Neuronal stem cell (in vitro differentiated cells): ENCODE measurements around the gene EGLN2.
"Not testable (repeated sequence)": the region's sequence is repeated elsewhere in the genome, so short reads cannot be mapped to it uniquely, and the experiment has no call there.

ENCODE experiments used
- DNase-seq: peaks from one replicate; pipeline ENCODE4 v3.0.0-alpha.2; 2013; ENCODE audit warnings: low spot score
- H2AFZ ChIP-seq: one replicate; pipeline ENCODE4 v1.6.1; 2013; ENCODE audit warnings: mild to moderate bottlenecking, low read length, inconsistent platforms
- H2AK5ac ChIP-seq: 2 replicates; pipeline ENCODE4 v1.6.1; 2013; ENCODE audit warnings: low read depth, mild to moderate bottlenecking, inconsistent platforms, low read length, moderate library complexity, mixed read lengths
- H2BK120ac ChIP-seq: 2 replicates; pipeline ENCODE4 v1.6.1; 2013; ENCODE audit warnings: low read depth, mild to moderate bottlenecking, inconsistent platforms, low read length, moderate library complexity, mixed read lengths
- H2BK12ac ChIP-seq: one replicate; pipeline ENCODE4 v1.6.1; 2013; ENCODE audit warnings: low read length, inconsistent platforms
- H2BK15ac ChIP-seq: 2 replicates; pipeline ENCODE4 v1.6.1; 2013; ENCODE audit warnings: mild to moderate bottlenecking, low read length, inconsistent platforms, mixed read lengths
- H2BK5ac ChIP-seq: one replicate; pipeline ENCODE4 v1.6.1; 2013; ENCODE audit warnings: inconsistent platforms, mild to moderate bottlenecking, low read length, moderate library complexity
- H3K14ac ChIP-seq: one replicate; pipeline ENCODE4 v1.6.1; 2013; ENCODE audit warnings: low read length, inconsistent platforms
- H3K18ac ChIP-seq: 2 replicates; pipeline ENCODE4 v1.6.1; 2013; ENCODE audit warnings: low read length, inconsistent platforms
- H3K23ac ChIP-seq: 2 replicates; pipeline ENCODE4 v1.6.1; 2013; ENCODE audit warnings: low read depth, mild to moderate bottlenecking, mixed read lengths, low read length, inconsistent platforms; ENCODE audit not compliant: poor library complexity
- H3K27ac ChIP-seq: replicated peaks from 3 replicates; pipeline ENCODE4 v1.5.1; 2013; ENCODE audit warnings: low read length, inconsistent platforms
- H3K27me3 ChIP-seq, 3 experiments: 2 replicates each; pipeline ENCODE4 v1.6.1; 2013; ENCODE audit warnings: low read length in 3 of 3, mild to moderate bottlenecking in 2 of 3, inconsistent platforms in 1 of 3, low read depth in 1 of 3, mixed read lengths in 1 of 3, moderate library complexity in 1 of 3; ENCODE audit not compliant: control insufficient read depth in 3 of 3, insufficient read depth in 3 of 3
- H3K36me3 ChIP-seq, 2 donors: replicated peaks in 1 of 2; 2 replicates each; pipeline ENCODE4 v1.6.1; 2013; ENCODE audit warnings: low read length in 2 of 2; ENCODE audit not compliant: control insufficient read depth in 2 of 2, insufficient read depth in 2 of 2
- H3K4ac ChIP-seq: 2 replicates; pipeline ENCODE4 v1.6.1; 2013; ENCODE audit warnings: inconsistent platforms, mild to moderate bottlenecking, low read length, moderate library complexity
- H3K4me1 ChIP-seq, 2 donors: 1 replicate in 1 of 2; 2 replicates in 1 of 2; pipeline ENCODE4 v1.6.1; 2013; ENCODE audit warnings: low read length in 2 of 2, low read depth in 1 of 2; ENCODE audit not compliant: control insufficient read depth in 2 of 2, insufficient read depth in 1 of 2
- H3K4me2 ChIP-seq: one replicate; pipeline ENCODE4 v1.6.1; 2013; ENCODE audit warnings: mild to moderate bottlenecking, low read length, inconsistent platforms; ENCODE audit not compliant: insufficient read depth, poor library complexity, severe bottlenecking
- H3K4me3 ChIP-seq, 2 donors: 2 replicates each; pipeline ENCODE4 v1.5.1; 2013; ENCODE audit warnings: low read length in 2 of 2, mild to moderate bottlenecking in 2 of 2, inconsistent platforms in 1 of 2, moderate library complexity in 1 of 2
- H3K79me1 ChIP-seq: one replicate; pipeline ENCODE4 v1.6.1; 2013; ENCODE audit warnings: low read depth, mild to moderate bottlenecking, inconsistent platforms, low read length, moderate library complexity
- H3K9ac ChIP-seq: one replicate; pipeline ENCODE4 v1.6.1; 2013; ENCODE audit warnings: mild to moderate bottlenecking, low read depth, low read length, inconsistent platforms; ENCODE audit not compliant: poor library complexity
- H3K9me3 ChIP-seq, 2 donors: replicated peaks in 1 of 2; 2 replicates each; pipeline versions ENCODE3 to v1.6.1; 2013; ENCODE audit warnings: low read length in 2 of 2, mild to moderate bottlenecking in 2 of 2, inconsistent platforms in 1 of 2, low read depth in 1 of 2, mixed read lengths in 1 of 2, moderate library complexity in 1 of 2; ENCODE audit not compliant: control insufficient read depth in 2 of 2, insufficient read depth in 1 of 2
- H4K8ac ChIP-seq: one replicate; pipeline ENCODE4 v1.6.1; 2013; ENCODE audit warnings: low read depth, mild to moderate bottlenecking, inconsistent platforms, low read length, moderate library complexity
- H4K91ac ChIP-seq: one replicate; pipeline ENCODE4 v1.6.1; 2013; ENCODE audit warnings: low read length, low read depth, mild to moderate bottlenecking, inconsistent platforms; ENCODE audit not compliant: poor library complexity
- WGBS, 2 donors: extraction: QIAGEN DNeasy Blood & Tissue Kit; methylation state at CpG; one replicate each; pipeline ENCODE4 v1.1.7; 2013; ENCODE audit warnings: missing lambda C conversion rate in 2 of 2, mixed read lengths in 1 of 2; ENCODE audit not compliant: insufficient read length in 2 of 2, insufficient replicate concordance in 1 of 2; ENCODE audit errors: extremely low coverage in 2 of 2; 5-methylcytosine and 5-hydroxymethylcytosine counted together

Gene EGLN2

GRCh38 chr19:40780582-40780981 lies 18.4 kb upstream of the EGLN2 start:
- DNase-seq = no peak
- peaks cover 0 to under 1% of the 10 kb centered on the region in 2 donors for H3K36me3 ChIP-seq
- H3K79me1 ChIP-seq = peaks cover 3% of the 10 kb centered on the region
- H3K14ac ChIP-seq = no peak overlapping the region
- peaks cover 0 to 6% of the 10 kb centered on the region in 2 donors for H3K4me1 ChIP-seq
- H3K4ac ChIP-seq = no peak overlapping the region
- H3K9me3 ChIP-seq = no peaks in the 10 kb centered on the region
- H2AK5ac ChIP-seq = no peak overlapping the region
- no peak overlapping the region for H4K8ac ChIP-seq
- H3K4me2 ChIP-seq = no peak overlapping the region
- no peak overlapping the region for H4K91ac ChIP-seq
- H3K23ac ChIP-seq = no peak overlapping the region
- H3K27ac ChIP-seq = no peak overlapping the region
- H3K9ac ChIP-seq = no peak overlapping the region
- WGBS, 2 donors = no CpG with 5 or more reads among the region's 5 CpGs
- H2BK120ac ChIP-seq = no peak overlapping the region
- no peak overlapping the region for H3K4me3 ChIP-seq
- no peak overlapping the region for H2BK5ac ChIP-seq
- no peak overlapping the region for H3K18ac ChIP-seq
- no peaks in the 10 kb centered on the region for H3K27me3 ChIP-seq
- H2AFZ ChIP-seq = no peak overlapping the region
- H2BK12ac ChIP-seq = no peak overlapping the region
- H2BK15ac ChIP-seq = no peak overlapping the region

DNA sequence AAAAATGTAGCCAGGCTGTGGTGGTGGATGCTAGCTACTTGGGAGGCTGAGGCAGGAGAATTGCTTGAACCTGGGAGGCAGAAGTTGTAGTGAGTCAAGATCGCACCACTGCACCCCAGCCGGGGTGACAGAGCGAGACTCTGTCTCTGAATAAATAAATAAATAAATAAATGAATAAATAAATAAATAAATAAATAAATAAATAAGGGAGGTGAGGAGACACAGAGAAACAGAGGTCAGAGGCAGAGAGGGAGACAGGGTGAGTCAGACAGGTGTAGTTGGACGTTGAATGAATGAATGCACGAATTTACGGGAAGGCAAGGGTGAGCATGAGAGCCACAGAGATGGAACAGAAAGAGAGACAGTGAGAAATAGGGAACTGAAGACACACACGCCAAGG lies 17.9 kb upstream of the EGLN2 start:
- no peak overlapping the region for H3K14ac ChIP-seq
- WGBS, 2 donors = no CpG with 5 or more reads among the region's 7 CpGs
- DNase-seq = no peak
- no peak overlapping the region for H2BK5ac ChIP-seq
- no peaks in the 10 kb centered on the region for H3K36me3 ChIP-seq
- no peak overlapping the region for H3K9ac ChIP-seq
- no peak overlapping the region for H3K23ac ChIP-seq
- H3K18ac ChIP-seq = no peak overlapping the region
- H4K8ac ChIP-seq = no peak overlapping the region
- no peak overlapping the region for H2BK120ac ChIP-seq
- no peak overlapping the region for H2AFZ ChIP-seq
- H3K9me3 ChIP-seq = no peaks in the 10 kb centered on the region
- H2BK12ac ChIP-seq = no peak overlapping the region
- no peaks in the 10 kb centered on the region for H3K27me3 ChIP-seq
- H4K91ac ChIP-seq = no peak overlapping the region
- H3K4me3 ChIP-seq = no peak overlapping the region
- peaks cover 0 to 6% of the 10 kb centered on the region in 2 donors for H3K4me1 ChIP-seq
- H3K4me2 ChIP-seq = no peak overlapping the region
- H3K27ac ChIP-seq = no peak overlapping the region
- H2BK15ac ChIP-seq = no peak overlapping the region
- H3K4ac ChIP-seq = no peak overlapping the region
- peaks cover 3% of the 10 kb centered on the region for H3K79me1 ChIP-seq
- H2AK5ac ChIP-seq = no peak overlapping the region

- DNase-seq = no peak
- peak overlapping the region; percentile 80 for H2AK5ac ChIP-seq
- no peak overlapping the region for H3K27ac ChIP-seq
- H3K79me1 ChIP-seq = peaks cover 4% of the 10 kb centered on the region
- peaks cover 0 to 3% of the 10 kb centered on the region in 2 donors for H3K4me1 ChIP-seq
- H2BK15ac ChIP-seq = no peak overlapping the region
- peaks cover 0 to 4% of the 10 kb centered on the region in 2 donors for H3K36me3 ChIP-seq
- WGBS, 2 donors = no CpG with 5 or more reads among the region's 14 CpGs
- no peak overlapping the region for H3K9ac ChIP-seq
- H3K27me3 ChIP-seq = no peaks in the 10 kb centered on the region
- no peak overlapping the region for H3K4ac ChIP-seq
- H2BK12ac ChIP-seq = no peak overlapping the region
- H2AFZ ChIP-seq = no peak overlapping the region
- H2BK120ac ChIP-seq = no peak overlapping the region
- no peaks in the 10 kb centered on the region for H3K9me3 ChIP-seq
- H2BK5ac ChIP-seq = no peak overlapping the region
- H3K14ac ChIP-seq = no peak overlapping the region
- no peak overlapping the region for H4K91ac ChIP-seq
- no peak overlapping the region for H3K23ac ChIP-seq
- H4K8ac ChIP-seq = no peak overlapping the region
- no peak overlapping the region for H3K4me3 ChIP-seq
- no peak overlapping the region for H3K4me2 ChIP-seq
- H3K18ac ChIP-seq = no peak overlapping the region
Measured at GRCh38 chr19:40783711-40784110, 15.3 kb upstream of the EGLN2 start.

DNA sequence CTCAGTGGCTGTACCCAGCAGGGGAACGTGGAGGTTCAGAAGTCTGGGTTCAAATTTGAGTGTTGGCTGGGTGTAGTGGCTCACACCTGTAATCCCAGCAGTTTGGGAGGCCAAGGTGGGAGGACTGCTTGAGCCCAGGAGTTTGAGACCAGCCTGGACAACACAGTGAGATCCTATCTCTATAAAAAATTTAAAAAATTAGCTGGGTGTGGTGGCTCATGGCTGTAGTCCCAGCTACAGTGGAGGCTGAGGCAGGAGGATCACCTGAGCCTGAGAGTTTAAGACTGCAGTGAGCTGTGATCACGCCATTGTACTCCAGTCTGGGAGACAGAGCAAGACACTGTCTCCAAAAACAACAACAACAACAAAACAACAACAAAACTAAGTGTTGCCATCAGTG lies 14.8 kb upstream of the EGLN2 start:
- not testable (repeated sequence) for H3K23ac ChIP-seq, H2AK5ac ChIP-seq, H3K4me2 ChIP-seq, H3K4me1 ChIP-seq, H2AFZ ChIP-seq, H3K27ac ChIP-seq, H3K9ac ChIP-seq, H3K18ac ChIP-seq, H3K79me1 ChIP-seq, H3K4me3 ChIP-seq, H2BK120ac ChIP-seq, H4K8ac ChIP-seq, H3K14ac ChIP-seq, DNase-seq, H2BK5ac ChIP-seq, H3K9me3 ChIP-seq, H3K36me3 ChIP-seq, H3K4ac ChIP-seq, H2BK15ac ChIP-seq, H4K91ac ChIP-seq, H2BK12ac ChIP-seq, H3K27me3 ChIP-seq
- no CpG with 5 or more reads among the region's 2 CpGs for WGBS, 2 donors
